Stimulated activated naive CD4-positive, alpha-beta T cell treated with Interleukin-2 at 50 U/mL for 16 hours (primary cell): ENCODE results near the gene TBCC.
"Not testable (repeated sequence)": the region's sequence is repeated elsewhere in the genome, so short reads cannot be mapped to it uniquely, and the experiment has no call there.

Experiments
- DNase-seq: peaks from one replicate; lab custom pipeline; 2025; lab: John Stamatoyannopoulos, UW

TBCC gene

DNA sequence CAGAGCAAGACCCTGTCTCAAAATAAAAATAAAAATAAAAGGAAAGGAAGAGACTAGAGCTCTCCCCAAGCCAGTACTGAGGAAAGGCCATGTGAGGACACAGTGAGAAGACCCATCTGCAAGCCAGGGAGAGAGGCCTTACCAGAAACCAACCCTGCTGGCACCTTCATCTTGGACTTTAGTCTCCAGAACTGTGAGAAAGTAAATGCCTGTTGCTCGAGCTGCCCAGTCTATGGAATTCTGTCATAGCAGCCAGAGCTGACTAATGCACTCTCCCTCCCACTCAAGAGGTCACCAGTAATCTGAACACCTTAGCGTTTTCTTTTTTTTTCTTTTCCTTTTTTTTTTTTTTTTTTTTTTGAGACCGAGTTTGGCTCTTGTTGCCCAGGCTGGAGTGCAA, 16.2 kb downstream of the TBCC start:
- no peak for DNase-seq

DNA sequence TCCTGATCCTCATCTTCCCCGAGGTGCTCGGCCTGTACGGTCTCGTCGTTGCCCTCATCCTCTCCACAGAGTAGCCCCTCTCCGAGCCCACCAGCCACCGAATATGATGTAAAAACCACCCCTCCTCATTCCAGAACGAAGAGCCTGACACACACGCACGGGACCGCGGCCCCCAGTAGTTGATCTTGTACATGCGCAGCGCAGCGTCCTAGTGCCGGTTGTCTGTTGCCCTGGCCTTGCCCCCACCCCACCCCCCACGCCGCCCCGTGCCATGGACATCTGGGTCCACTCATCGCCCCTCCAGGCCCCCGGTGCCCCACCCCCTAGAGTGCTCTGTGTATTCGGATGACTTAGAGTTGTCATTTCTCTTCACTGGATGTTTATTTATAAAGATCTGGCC, 18.3 kb downstream of the TBCC start:
- no peak for DNase-seq

DNA sequence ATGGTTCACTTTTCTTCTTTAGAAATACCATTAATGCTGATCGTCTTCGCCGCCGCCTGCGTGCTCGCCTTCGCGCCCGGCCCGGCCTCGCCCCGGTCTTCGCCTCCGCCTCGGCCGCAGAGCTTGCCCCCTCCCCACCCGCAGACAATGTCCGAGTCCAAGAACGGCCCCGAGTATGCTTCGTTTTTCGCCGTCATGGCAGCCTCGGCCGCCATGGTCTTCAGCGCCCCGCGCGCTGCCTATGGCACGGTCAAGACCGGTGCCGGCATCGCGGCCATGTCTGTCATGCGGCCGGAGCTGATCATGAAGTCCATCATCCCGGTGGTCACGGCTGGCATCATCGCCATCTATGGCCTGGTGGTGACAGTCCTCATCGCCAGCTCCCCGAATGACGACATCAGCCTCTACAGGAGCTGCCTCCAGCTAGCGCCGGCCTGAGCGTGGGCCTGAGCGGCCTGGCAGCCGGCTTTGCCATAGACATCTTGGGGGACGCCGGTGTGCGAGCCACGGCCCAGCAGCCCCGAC, 18.8 kb downstream of the TBCC start:
- no peak for DNase-seq

DNA sequence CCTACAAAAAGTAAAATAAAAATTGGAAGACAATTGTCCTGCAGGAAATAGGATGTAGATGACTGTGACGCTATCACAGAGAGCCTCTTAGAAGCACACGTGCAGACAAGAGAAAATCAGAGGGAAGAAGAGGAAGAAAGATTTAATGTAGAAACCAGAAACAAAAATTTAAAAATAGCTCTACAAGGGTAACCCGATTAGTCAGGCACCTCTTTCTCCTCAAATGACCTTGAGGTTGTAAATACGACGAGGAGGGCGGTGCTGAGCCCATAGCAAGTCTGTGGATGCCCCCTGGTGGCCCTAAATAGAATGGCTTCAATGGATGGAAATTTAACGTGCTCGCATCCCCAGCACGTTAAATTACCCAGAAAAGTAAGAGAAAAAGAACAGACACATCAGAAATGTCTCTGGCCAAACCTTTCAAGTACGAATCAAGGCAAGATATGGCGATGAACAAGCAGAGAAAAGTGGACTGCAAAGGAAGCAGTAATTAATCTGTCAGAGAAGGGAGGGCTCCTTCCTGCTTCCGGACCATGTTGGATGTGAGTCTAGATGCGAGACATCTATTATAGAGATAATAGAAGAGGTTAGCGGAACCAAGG, 19.3 kb downstream of the TBCC start:
- DNase-seq: peak; percentile 67

DNA sequence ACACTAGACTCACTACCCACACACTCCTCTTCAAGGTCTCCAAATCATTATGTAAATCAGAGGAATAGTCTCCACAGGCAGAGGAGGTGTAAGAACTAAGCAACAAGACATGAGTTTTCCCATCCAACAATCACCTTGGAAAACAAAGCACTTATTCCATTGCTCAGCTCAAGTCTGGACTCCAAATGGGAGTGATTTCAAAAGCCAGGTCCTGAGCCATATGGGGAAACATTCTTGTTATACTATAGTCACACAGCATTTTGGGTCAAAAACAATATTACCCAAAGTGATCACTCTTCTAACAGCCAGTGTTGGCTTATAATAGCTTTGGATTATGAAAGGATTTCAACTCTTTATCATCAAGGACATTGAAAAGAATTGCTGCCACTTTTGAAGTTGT, 19.9 kb downstream of the TBCC start:
- no peak for DNase-seq

DNA sequence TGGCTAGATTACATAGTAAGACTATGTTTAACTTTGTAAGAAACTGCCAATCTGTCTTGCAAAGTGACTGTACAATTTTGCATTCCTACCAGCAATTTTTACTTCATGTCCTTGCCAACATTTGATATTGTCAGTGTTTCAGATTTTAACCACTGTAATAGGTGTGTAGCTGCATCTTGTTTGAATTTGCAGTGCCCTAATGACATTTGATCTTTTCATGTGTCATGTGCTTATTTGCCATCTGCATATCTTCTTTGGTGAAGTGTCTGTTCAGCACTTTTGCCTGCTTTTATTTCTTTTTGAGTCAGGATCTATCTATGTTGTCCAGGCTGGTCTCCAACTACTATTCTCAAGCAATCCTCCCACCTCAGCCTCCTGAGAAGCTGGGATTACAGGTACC, 21.1 kb downstream of the TBCC start:
- no peak for DNase-seq

DNA sequence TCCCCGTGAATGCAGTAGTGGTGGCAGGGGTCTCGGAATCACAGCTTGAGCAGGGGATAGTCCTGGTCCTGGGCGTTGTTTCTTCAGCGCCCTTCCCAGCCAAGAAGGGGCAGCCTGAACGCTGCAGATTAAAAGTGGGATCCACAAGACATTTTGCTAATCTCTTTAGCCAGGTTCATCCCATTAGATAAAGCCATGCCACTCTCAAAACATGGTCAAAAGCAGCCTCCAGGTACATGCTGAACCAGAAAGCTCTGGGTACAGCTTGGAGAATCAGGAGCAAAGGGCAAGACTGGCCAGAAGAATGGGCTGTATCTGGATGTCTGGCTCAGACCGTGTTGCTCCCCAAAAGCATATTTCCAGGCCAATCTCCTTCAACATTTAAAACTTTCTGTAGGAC, 23.4 kb downstream of the TBCC start, which contains the start of gene PRPH2:
Gene PRPH2, minus strand, starts transcription at position 101 of the 400 bp plus-strand sequence. CDS start 263 bp downstream, outside the sequence.
- no peak for DNase-seq

DNA sequence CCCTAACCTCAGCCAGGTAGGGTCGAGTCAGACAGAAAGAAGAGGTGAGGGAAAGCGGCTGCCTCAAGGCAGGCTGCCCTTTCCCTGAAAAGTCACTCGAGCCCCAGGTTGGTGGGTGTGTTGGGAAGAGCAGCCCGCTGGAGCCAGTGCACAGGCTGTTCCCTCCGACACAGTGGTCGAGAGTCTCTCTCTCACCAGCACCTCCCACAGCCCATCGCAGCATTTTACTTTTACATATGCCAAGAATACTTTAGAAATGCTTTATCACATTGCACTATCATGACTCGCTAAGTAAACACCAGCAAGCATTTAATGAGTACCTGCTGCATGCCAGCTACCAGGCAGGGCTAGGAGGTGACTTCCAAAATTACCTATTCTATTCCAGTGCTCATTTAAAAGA, 25.2 kb downstream of the TBCC start:
- DNase-seq: no peak

DNA sequence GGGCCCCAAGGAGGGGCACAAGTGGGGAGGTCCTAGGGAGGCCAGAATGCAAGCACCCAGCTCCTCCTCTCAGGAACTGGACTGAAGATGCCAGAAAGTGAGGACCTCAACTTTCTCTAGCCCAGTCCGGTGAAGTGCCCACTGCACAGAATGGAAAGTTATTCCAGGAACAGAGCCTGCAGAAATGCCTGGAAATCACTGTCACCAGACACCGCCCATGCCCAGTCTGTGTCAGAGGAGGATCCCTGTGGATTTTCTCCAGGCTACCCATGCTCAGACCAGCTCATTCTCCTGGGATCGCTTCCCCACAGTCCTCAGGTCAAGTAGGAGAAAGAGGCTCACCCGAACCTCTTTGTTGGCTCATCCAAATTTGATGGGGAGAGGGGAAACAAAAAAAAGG, 30.0 kb downstream of the TBCC start:
- DNase-seq: no peak

DNA sequence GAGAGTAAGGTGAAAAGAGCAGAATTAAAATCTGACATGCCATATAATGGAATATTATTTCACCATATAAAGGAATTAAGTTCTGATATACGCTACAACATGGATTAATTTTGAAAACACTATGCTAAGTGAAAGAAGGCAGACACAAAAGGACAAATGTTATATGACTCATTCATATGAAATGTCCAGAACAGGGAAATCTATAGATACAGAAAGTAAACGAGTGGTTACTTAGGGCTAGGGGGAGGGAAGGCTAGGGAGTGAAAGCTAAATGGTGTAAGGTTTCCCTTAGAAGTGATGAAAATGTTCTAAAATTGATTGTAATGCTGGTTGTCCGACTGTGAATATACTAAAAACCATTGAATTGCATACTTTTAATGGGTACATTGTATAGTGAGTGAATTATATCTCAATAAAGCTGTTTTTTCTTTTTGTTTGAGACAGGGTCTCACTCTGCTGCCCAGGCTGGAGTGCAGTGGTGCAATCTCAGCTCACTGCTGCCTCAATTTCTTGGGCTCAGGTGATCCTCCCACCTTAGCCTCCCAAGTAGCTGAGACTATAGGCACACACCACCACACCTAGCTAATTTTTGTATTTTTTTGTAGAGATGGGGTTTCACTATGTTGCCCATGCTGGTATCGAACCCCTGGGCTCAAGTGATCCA, 31.7 kb downstream of the TBCC start:
- DNase-seq: no peak

DNA sequence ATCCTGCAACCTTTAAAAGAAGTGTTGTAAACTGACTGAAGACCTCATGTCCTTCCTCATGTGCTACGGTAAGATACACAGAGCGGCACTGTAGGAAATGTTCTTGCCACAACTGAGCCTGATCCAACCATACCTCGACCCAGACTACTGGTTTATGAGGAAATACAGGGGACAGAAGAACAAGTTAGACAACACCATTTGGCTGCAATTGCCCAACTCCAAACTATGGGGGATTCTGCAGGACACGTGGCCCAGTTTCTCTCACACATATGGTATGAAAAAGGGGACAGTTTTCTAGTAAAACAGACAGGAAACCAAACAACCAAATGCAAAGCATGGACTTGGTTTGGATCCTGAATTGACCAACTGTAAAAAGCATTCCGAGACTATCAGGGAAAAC, 34.0 kb downstream of the TBCC start:
- DNase-seq: no peak

DNA sequence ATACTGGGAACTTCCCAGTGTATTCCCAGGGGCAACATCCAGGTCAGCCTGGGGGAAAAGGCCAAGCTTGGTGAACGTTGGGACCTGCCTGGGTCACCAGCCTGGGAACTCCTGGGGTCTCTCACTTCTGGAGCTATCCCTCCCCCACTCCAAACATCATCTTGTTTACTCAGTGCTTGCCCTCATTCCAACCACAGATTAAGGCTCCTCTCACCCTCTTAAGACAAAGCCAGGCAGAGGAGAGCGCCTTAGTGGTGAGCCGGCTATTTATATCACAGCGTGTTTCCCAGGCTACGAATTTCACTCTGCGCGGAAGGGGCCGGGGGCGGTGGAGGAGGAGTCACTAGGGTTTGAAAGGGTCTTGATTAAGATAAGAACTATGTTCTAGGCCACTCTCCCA, 35.6 kb downstream of the TBCC start:
- DNase-seq: no peak

DNA sequence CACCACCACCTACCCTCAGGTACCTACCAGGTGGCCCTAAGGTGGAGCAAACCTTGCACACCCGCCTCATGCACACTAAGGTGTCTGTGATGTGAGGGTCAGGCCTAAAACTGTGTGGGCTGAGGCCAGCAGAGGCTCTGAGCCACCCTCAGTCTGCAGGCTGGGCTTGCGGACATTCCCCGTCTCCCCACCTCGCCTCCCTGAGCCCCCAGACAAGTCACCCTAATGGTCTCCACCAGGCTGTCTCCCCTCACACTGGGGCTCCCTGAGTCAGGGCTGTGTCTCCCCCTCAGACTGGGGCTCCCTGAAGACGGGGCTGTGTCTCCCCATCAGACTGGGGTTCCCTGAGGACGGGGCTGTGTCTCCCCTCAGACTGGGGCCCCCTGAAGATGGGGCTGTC, 36.0 kb downstream of the TBCC start:
- DNase-seq: no peak

DNA sequence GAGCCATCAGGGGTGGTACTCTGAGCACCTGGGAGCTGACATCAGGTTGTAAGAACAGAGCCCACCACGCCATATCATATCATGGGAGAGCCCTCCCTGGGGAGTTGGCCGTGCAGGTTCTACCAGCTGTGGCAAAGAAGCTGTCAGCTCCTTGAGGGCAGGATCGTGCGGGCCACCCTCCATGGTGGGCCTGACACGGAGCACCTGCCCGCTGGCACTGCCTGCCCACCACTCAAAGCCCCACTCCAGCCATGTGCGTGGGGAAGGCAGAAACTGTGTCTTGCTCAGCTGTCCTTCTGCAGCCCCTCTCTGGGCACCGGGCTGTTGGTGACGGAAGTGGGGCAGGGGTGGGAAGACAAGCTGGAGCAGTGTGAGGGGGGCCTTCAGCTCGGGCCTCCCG, 37.8 kb downstream of the TBCC start:
- no peak for DNase-seq

DNA sequence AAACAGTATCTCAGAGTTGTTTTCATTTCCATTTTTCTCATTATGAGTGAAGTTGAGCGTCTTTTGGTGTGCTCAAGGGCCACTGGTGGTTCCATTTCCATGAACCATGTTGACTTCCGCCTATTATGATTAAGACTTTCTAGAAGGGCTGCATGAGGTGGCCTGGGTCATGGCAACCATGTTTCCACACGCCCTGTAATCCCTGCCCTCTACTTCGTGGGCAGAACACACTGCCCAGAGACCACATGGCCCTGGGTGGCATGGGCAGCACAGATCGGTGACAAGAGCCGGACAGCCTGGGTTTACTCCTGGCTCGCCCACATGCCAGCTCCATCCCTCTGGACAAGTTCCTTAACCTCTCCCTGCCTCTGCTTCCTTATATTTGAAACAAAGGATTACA, 38.3 kb downstream of the TBCC start:
- no peak for DNase-seq

DNA sequence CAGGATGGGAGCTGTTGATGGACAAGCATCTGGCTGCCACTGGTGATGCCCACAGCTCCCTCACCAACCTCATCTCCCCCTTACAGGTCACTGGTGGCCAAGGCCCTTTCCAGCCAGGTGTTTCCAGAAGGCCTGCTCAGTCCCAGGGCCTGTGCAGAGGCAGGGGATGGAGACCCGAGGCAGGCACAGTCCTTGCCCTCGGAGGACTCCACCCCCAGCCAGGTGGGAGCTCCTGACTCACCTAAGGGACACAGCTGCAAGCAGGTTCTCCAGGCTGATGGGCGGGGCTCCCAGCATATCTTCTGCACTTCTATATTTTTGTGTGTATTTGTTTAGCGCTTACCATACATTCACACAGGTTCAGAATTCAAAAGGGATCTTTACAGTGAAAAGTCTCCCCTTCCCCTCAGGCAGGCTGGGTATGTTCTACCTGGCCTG, 40.9 kb downstream of the TBCC start:
- DNase-seq: no peak

DNA sequence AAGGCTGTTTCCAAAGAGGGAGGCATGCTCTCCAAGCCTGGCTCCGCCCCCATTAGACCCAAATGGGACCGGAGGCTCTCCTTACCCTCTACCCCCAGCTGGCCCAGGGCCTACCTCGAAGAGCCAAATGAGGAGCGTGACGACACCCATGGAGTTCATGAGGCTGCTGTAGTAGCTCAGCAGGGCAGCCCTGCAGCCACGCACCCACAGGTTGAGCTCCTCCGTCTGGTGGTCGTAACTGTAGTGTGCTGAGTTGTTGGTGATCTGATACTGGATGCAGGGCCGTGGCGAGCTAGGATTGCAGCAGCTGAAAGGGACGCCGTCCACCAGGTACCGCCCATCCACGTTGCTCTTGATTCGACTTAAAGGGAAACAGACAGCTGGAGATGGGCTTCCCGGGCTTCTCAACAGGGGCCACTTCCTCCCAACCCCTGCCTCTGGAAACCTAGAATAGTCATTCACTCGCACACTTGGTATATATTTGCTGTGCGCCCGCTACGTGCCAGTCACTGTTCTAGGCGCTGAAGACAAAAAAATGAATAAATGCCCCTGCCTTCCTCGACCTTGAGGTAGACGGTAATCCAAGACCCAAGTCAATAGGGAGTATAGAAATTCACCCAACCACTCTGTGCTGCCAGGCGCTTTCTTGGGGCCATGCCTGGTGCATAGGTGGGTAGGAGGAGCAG, 41.5 kb downstream of the TBCC start:
- no peak for DNase-seq

DNA sequence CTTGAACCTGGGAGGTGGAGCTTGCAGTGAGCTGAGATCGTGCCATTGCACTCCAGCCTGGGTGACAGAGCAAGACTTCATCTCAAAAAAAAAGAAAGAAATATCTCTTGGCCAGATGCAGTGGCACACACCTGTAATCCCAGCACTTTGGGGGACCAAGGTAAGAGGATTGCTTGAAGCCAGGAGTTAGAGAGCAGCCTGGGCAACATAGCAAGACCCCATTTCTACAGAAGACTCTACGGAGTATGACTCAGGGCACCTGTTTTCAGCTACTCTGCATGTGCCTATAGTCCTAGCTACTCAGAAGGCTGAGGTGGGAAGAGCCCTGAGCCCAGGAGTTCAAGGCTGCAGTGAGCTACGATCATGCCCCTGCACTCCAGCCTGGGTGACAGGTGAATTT, 43.1 kb downstream of the TBCC start:
- DNase-seq: not testable (repeated sequence)

DNA sequence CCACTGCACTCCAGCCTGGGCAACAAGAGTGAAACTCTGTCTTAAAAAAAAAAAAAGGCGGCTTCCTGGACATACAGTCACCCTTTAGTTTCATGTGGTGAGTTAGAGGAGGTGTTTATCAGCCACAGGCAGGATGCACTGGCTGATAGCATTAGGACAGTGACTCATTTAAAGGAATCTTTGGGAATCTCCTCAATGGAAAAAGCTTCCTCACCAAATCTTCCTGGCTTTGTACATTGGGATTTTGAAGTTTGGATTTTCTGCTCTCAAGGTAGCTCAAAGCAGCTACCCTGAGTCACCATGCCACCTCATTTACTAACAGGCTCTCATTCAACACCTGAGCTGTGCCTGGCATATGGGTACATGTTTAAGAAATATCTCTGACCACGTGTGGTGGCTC, 43.7 kb downstream of the TBCC start:
- no peak for DNase-seq

DNA sequence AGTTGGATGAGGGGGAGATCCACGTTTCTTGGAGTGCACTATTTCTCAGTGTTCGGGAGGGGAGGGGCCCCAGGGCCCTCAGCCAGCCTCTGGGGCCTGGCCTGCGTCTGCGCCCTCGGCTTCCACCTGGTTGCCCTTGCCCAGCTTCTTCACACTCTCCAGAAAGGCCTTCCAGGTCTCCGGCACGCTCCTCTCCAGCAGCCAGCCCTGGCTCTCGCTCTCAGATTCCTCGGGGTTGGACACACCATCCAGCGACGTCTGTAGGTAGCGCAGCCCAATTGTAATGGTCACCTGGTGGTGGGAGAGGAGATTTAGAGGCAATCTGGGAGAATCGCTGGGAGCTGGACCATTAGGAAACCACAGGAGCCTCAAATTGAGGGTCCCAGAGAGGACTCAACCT, 47.7 kb downstream of the TBCC start:
- DNase-seq: no peak

DNA sequence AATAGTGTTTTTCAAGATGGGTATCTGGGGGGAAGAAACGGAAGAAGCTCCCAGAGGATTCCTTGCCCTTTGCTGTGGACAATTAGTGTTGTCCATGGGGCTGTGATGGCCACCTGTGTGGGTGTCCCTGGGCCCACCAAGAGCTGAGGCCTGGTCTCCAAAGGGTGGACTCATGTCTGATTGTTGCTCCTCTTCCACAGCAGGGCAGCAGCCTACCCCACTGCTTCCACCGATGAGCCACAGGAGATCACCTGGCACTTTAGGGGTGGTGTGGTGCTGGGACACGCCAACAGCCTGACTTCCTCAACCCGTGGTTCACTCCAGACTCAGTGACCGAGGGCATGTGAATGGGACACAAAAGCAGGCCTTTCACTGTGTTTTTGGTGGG, 48.6 kb downstream of the TBCC start:
- no peak for DNase-seq

DNA sequence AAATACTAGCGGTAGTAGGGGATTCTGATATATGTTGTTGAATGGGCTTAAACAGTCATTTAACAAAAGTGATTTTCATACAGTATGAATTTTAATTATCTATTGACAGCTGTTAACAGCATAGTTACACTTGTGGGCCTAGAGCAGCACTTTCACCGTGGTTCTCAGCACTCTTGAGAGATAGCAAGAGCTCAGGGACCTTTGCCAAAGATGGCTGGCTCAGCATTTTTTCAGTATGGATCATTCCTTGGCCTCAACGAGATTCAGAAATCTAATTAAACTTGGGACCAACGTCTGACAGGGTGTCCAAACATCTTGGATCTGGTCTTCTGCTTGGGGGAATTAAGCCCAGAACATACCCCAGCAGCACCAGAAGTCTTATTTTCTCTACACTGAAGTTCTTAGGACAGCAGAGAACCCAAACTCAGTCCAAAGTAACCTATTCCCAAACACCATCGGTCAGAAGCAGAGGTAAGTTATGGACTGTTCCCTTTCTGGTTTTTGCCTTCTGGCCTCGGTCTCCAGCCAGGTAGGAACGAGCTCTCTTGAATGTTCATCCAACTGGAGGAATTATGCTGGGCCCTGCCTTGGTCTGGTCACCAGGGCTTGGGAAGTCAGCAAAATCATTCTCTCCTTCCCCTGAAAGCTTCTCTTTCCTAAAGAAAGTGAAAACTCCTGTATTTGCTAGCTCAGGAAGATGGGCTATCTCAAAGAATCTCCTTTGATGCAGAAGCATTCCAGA, 49.2 kb downstream of the TBCC start:
- no peak for DNase-seq

DNA sequence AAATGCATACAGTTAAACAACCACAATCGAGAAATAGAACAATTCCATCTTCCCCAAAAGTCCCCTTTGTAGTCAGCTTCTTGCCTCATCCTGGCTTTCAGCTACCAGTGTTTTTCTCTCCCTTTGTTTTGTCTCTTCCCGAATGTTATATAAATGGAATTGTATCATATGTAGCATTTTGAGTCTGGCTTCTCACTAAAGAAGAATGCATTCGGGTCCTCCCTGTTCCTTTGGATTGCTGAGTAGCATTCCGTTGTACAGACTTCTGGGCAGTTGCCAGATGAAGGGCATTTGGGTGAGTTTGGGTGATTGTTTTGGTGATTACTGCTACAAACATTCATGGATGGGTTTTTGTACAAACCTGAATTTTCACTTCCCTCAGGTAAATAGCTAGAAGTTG, 51.3 kb downstream of the TBCC start:
- no peak for DNase-seq
